ENCODE results near the gene FOXP1.

DNA sequence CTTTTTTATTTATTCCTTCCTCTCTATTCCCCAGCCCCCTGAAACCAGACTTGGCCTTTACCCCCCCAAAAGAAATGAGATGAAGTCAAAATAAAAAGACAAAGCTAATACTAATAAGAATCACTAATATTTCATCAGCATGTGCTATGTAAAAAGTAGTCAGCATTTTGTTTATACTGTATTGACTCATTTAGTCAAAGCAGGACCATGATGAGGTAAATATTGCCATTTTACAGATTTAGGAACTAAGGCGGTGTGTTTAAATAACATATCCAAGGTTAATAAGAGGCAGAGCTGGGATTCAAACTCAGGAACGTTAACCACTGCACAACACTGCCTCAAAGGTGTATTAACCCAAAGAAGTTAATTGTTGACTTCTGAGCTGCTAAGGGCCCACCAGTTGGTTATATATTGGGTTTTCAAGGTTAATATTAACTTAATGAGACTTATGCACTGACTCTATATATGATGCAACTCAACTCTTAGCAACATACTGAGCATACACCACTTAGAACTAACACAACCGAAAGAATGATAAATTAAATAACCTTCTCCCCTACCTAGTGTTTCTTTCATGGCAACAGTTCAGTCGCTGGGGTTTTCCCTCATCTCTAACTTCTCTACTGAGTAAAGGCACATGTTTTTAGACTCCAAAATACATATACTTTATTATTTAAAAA is 34.7 kb downstream of the FOXP1 start:
- TF ChIP-seq POLR2A (IDR thresholded peaks at IDR 0.05), result no peak
- TF ChIP-seq, protein P1, sequence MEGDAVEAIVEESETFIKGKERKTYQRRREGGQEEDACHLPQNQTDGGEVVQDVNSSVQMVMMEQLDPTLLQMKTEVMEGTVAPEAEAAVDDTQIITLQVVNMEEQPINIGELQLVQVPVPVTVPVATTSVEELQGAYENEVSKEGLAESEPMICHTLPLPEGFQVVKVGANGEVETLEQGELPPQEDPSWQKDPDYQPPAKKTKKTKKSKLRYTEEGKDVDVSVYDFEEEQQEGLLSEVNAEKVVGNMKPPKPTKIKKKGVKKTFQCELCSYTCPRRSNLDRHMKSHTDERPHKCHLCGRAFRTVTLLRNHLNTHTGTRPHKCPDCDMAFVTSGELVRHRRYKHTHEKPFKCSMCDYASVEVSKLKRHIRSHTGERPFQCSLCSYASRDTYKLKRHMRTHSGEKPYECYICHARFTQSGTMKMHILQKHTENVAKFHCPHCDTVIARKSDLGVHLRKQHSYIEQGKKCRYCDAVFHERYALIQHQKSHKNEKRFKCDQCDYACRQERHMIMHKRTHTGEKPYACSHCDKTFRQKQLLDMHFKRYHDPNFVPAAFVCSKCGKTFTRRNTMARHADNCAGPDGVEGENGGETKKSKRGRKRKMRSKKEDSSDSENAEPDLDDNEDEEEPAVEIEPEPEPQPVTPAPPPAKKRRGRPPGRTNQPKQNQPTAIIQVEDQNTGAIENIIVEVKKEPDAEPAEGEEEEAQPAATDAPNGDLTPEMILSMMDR (IDR thresholded peaks at IDR 0.05 in 4 of 5, conservative IDR thresholded peaks at IDR 0.05 in 1 of 5), result no peak
